Measurements from ENCODE around the gene IQCH. TPM values are rescaled to one million over a fixed set of nuclear protein-coding genes. Genes with fewer than 3 reads are reported as not detected.

Gene IQCH
- total RNA-seq, 4 donors from 2014 or later: 1.1 to 1.6 (median 1.3) TPM; not detected in 1

DNA sequence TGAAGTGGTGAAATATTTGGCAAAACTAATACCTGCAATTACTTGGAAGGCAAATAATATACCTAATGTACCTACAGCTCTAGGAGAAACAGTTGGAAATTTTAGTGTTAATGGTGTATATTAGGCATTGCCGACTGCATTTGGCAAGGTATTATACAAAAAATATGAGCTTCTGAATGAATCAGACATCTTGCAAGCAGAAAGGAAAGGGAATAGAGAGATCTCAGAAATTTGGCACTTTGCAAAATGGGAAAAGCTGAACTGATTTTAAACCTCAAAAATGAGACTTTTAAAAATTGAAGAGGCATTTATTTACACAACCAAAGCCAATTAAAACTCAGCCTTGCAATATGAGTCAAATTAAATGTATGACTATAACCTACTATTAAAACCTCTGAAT is 226.2 kb downstream of the IQCH start:
- ATAC-seq (ENCODE audit: low FRiP score) (no peak), DNase-seq (ENCODE audit: low spot score) (no peak)
- TF ChIP-seq, protein P1, sequence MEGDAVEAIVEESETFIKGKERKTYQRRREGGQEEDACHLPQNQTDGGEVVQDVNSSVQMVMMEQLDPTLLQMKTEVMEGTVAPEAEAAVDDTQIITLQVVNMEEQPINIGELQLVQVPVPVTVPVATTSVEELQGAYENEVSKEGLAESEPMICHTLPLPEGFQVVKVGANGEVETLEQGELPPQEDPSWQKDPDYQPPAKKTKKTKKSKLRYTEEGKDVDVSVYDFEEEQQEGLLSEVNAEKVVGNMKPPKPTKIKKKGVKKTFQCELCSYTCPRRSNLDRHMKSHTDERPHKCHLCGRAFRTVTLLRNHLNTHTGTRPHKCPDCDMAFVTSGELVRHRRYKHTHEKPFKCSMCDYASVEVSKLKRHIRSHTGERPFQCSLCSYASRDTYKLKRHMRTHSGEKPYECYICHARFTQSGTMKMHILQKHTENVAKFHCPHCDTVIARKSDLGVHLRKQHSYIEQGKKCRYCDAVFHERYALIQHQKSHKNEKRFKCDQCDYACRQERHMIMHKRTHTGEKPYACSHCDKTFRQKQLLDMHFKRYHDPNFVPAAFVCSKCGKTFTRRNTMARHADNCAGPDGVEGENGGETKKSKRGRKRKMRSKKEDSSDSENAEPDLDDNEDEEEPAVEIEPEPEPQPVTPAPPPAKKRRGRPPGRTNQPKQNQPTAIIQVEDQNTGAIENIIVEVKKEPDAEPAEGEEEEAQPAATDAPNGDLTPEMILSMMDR (IDR thresholded peaks at IDR 0.05): no peak

DNA sequence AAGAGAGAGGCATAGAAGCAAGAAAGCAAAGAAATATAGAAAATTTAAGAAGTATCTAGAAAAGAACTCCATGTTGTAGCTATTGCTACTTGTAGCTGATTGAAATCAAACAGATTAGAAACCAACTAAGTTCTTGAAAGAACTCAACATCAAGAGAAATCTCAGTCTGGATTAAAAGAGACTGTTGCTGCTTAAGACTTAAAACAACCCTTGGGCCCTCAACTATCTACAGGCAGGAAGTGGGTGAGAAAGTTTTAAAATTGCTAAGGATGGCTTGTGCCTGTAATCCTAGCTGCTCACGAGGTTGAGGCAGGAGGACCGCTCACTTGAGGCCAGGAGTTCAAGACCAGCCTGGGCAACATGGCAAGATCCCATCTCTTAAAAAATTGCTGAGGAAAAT is 227.1 kb downstream of the IQCH start:
- ATAC-seq (ENCODE audit: low FRiP score) (no peak), DNase-seq (ENCODE audit: low spot score) (no peak)
- TF ChIP-seq, protein P1 (IDR thresholded peaks at IDR 0.05): no peak

DNA sequence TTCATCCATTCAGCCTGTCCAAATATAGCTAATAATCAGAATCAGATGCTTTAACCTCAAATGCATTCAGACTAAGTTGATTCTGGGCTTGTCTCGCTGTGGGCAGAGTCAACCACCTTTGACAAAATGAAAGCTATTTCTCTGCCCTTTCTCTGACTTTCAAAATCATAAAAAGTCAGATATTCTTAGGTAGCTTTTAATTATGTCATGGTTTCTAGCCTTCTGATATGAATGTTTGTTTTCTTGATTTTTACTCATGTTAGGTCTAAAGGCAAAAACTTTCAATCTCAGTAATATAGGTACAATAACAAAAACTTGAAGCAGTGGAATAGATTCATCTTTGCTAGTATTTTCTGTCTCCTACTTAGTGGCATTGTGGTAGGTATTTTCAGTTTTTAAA is 241.0 kb downstream of the IQCH start:
- TF ChIP-seq, protein P1 (IDR thresholded peaks at IDR 0.05): no peak
- ATAC-seq (ENCODE audit: low FRiP score): no peak
- DNase-seq (ENCODE audit: low spot score): no peak

DNA sequence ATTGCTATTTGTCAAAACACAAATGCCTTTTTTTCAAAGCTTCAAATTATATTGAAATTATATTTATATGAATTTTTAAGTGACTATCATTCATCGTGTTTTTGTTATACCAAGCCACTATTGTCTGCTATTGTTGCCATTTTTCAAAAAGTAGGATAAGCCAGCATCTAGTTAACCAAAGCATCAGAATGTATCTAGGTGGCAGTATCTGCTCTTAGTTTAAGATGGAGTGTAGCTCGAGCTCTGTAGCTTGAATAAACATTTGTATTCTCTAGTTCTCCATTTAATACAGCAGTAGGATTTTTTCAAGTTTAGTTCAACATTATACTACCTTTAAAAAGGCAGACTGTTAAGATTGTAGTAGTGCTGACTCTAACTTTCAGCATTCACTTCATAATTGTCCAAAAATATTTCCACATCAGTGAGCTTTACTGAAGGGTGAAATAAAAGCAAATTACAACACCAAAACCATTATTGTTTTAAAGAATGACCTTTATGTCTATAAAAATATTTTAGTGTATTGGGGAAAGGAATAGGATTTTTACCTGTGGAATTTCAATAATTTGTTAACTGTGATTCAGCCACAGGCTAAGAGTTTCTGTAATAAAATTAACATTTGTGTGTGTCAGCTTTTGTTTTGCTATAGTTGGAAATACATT is 246.7 kb downstream of the IQCH start:
- DNase-seq (ENCODE audit: low spot score) (no peak), ATAC-seq (ENCODE audit: low FRiP score) (no peak)
- TF ChIP-seq, protein P1 (IDR thresholded peaks at IDR 0.05): no peak

DNA sequence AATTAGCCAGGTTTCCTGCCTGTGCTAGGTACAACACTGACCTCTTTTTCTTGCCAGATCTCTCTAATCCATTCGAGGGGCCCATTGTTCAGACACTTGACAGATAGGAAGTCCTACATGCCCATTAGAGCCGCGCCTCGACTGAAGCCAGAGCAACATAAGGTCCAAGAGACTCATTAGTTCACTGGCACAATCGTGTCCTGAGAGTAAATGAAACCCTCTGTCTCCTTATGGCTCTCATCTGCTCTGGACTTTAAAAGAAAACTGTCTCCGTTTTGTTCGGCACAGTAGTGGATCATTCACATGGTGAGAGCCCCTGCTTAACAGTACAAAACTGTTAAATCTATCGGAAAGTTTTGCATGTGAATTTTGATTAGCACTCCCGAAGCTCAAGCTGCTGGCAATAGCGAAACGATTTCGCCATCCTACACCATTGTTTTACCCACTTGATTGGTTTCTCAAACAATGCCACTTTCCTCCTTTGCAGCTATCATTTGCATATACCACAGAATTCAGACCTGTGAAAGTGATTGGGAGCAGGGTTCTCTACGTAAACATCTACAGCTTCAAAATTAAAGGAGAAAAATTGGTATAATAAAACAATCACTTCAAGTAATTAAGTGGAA is 247.4 kb downstream of the IQCH start:
- TF ChIP-seq, protein P1 (IDR thresholded peaks at IDR 0.05): no peak
- DNase-seq (ENCODE audit: low spot score): no peak
- ATAC-seq (ENCODE audit: low FRiP score): no peak

DNA sequence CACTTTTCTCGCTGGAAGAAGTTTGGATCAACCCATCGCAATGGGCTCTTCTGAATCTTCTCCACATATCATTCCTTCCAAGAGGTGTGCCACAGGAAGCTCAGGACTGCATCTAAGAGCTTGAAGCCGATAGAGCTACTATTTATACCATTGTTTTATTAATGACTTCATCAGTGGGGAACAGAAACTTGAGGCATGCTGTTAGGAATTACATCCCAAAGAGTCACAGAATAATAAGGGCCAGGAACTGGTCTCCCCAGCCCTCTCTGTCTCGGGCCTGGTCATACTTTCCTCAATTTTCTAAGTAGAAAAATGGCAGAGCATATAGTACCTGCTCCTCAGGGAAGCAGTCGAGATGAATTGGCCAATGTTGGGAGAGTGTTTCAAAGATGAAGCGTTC is 249.5 kb downstream of the IQCH start:
- TF ChIP-seq, protein P1 (IDR thresholded peaks at IDR 0.05): no peak
- DNase-seq (ENCODE audit: low spot score) (no peak), ATAC-seq (ENCODE audit: low FRiP score) (no peak)

DNA sequence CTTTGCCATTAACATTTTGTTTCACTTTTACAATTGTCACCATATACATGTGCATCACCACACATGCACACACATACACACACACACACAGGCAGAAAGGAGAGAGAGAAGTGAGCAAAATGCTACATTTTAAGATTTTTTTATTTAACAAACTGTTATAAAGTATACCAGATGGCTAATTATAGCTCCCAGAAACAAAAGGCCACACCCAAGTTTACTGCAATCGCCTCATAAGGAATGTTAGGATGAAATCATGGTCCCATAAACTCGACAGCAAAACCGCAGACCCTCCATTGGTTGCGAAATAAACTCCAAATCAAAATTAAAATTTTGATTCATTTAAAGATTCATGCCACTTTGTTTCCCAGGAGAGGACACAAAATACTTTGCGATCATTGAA is 250.2 kb downstream of the IQCH start:
- TF ChIP-seq, protein P1 (IDR thresholded peaks at IDR 0.05): no peak
- ATAC-seq (ENCODE audit: low FRiP score) (no peak), DNase-seq (ENCODE audit: low spot score) (no peak)

Measured in omental fat pad (tissue), 4 donors.